Lower leg skin (tissue), 3 donors: Measurements from ENCODE around the gene GIMAP4.

ENCODE experiments used
- POLR2A ChIP-seq, 2 donors: fragments of 450-650 bp; IDR thresholded peaks; one replicate each; pipeline ENCODE4 v1.6.1; 2016 to 2017; ENCODE audit warnings: antibody characterized with exemption in 2 of 2, mild to moderate bottlenecking in 1 of 2, moderate library complexity in 1 of 2
- TF ChIP-seq, protein P1 (sequence below), 3 donors: fragments of 450-650 bp; IDR thresholded peaks; one replicate each; pipeline ENCODE4 v1.5.1; 2016; ENCODE audit warnings: antibody characterized with exemption in 3 of 3, mild to moderate bottlenecking in 3 of 3, moderate library complexity in 2 of 3

DNA sequence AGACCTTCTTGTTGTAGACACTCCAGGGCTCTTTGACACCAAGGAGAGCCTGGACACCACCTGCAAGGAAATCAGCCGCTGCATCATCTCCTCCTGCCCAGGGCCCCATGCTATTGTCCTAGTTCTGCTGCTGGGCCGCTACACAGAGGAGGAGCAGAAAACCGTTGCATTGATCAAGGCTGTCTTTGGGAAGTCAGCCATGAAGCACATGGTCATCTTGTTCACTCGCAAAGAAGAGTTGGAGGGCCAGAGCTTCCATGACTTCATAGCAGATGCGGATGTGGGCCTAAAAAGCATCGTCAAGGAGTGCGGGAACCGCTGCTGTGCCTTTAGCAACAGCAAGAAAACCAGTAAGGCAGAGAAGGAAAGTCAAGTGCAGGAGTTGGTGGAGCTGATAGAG lies 47.0 kb upstream of the GIMAP4 start:
- TF ChIP-seq POLR2A (IDR thresholded peaks at IDR 0.05) = no peak
- TF ChIP-seq, protein P1, sequence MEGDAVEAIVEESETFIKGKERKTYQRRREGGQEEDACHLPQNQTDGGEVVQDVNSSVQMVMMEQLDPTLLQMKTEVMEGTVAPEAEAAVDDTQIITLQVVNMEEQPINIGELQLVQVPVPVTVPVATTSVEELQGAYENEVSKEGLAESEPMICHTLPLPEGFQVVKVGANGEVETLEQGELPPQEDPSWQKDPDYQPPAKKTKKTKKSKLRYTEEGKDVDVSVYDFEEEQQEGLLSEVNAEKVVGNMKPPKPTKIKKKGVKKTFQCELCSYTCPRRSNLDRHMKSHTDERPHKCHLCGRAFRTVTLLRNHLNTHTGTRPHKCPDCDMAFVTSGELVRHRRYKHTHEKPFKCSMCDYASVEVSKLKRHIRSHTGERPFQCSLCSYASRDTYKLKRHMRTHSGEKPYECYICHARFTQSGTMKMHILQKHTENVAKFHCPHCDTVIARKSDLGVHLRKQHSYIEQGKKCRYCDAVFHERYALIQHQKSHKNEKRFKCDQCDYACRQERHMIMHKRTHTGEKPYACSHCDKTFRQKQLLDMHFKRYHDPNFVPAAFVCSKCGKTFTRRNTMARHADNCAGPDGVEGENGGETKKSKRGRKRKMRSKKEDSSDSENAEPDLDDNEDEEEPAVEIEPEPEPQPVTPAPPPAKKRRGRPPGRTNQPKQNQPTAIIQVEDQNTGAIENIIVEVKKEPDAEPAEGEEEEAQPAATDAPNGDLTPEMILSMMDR (IDR thresholded peaks at IDR 0.05) = no peak
